Measurements from ENCODE around the gene CLDN12. TPM values are rescaled to one million over a fixed set of nuclear protein-coding genes. Genes with fewer than 3 reads are reported as not detected.
A peak's percentile ranks its signal among the peaks of the same experiment; 100 is the strongest.

Gene CLDN12
- total RNA-seq, 1 donor from 2014 or later, result 29.0 TPM

GRCh38 chr7:90402785-90403173 is 482 bp upstream of the CLDN12 start:
- Mint-ChIP-seq H3K27ac (ENCODE audit: unreplicated experiment) (peak overlapping the region; percentile 90), H3K4me3 (ENCODE audit: unreplicated experiment) (peak overlapping the region; percentile 96), H3K4me1 (ENCODE audit: unreplicated experiment) (peaks cover 3% of the 10 kb centered on the region), H3K36me3 (ENCODE audit: low read depth, unreplicated experiment) (peaks cover 4% of the 10 kb centered on the region), H3K27me3 (ENCODE audit: unreplicated experiment) (no peaks in the 10 kb centered on the region), H3K9me3 (ENCODE audit: unreplicated experiment) (no peaks in the 10 kb centered on the region)
- DNase-seq (ENCODE audit: low spot score), result no peak
- TF ChIP-seq, protein P1, sequence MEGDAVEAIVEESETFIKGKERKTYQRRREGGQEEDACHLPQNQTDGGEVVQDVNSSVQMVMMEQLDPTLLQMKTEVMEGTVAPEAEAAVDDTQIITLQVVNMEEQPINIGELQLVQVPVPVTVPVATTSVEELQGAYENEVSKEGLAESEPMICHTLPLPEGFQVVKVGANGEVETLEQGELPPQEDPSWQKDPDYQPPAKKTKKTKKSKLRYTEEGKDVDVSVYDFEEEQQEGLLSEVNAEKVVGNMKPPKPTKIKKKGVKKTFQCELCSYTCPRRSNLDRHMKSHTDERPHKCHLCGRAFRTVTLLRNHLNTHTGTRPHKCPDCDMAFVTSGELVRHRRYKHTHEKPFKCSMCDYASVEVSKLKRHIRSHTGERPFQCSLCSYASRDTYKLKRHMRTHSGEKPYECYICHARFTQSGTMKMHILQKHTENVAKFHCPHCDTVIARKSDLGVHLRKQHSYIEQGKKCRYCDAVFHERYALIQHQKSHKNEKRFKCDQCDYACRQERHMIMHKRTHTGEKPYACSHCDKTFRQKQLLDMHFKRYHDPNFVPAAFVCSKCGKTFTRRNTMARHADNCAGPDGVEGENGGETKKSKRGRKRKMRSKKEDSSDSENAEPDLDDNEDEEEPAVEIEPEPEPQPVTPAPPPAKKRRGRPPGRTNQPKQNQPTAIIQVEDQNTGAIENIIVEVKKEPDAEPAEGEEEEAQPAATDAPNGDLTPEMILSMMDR (IDR thresholded peaks at IDR 0.05; ENCODE audit: unreplicated experiment), result no peak

DNA sequence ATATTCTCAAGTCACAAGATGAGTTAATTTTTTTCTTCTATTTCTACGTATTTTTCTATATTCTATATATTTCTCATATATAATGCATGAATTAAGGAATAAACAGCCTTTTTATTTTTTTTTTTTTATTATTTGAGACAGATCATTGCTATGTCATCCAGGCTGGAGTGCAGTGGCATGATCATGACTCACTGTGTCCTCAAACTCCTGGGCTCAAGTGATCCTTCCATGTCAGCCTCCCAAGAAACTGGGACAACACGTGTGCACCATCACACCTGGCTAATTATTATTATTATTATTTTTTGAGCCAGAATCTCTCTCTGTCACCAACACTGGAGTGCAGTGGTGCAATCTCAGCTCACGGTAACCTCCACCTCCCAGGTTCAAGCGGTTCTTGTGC is 1.5 kb downstream of the CLDN12 start:
- no peak for DNase-seq (ENCODE audit: low spot score)
- Mint-ChIP-seq H3K4me1 (ENCODE audit: unreplicated experiment) (peaks cover 3% of the 10 kb centered on the region), H3K9me3 (ENCODE audit: unreplicated experiment) (no peaks in the 10 kb centered on the region), H3K27me3 (ENCODE audit: unreplicated experiment) (no peaks in the 10 kb centered on the region), H3K4me3 (ENCODE audit: unreplicated experiment) (peak overlapping the region; percentile 96), H3K27ac (ENCODE audit: unreplicated experiment) (no peak overlapping the region), H3K36me3 (ENCODE audit: low read depth, unreplicated experiment) (peaks cover 6% of the 10 kb centered on the region)
- TF ChIP-seq, protein P1 (IDR thresholded peaks at IDR 0.05; ENCODE audit: unreplicated experiment), result no peak

DNA sequence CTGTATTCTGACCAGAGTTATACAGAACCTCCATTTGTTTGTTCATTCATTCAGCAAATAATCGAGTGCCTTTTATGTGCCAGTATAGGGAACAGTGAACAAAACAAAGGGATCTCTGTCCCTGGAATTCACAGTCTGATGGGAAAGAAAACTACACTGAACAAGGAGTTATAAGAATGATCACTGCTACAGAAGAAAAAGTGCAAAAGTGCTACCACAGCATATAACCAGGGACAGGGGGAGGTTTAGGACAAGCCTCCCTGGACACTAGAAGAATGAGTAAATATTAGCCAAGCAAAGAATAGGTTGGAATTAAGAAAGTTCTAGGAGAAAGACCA is 4.2 kb downstream of the CLDN12 start:
- DNase-seq (ENCODE audit: low spot score), result no peak
- Mint-ChIP-seq H3K27ac (ENCODE audit: unreplicated experiment) (no peak overlapping the region), H3K4me1 (ENCODE audit: unreplicated experiment) (peaks cover 3% of the 10 kb centered on the region), H3K4me3 (ENCODE audit: unreplicated experiment) (no peak overlapping the region), H3K9me3 (ENCODE audit: unreplicated experiment) (no peaks in the 10 kb centered on the region), H3K27me3 (ENCODE audit: unreplicated experiment) (no peaks in the 10 kb centered on the region), H3K36me3 (ENCODE audit: low read depth, unreplicated experiment) (peaks cover 6% of the 10 kb centered on the region)
- TF ChIP-seq, protein P1 (IDR thresholded peaks at IDR 0.05; ENCODE audit: unreplicated experiment), result no peak

- Mint-ChIP-seq H3K4me3 (ENCODE audit: unreplicated experiment) (no peak overlapping the region), H3K9me3 (ENCODE audit: unreplicated experiment) (no peaks in the 10 kb centered on the region), H3K4me1 (ENCODE audit: unreplicated experiment) (peaks cover 3% of the 10 kb centered on the region), H3K27me3 (ENCODE audit: unreplicated experiment) (no peaks in the 10 kb centered on the region), H3K36me3 (ENCODE audit: low read depth, unreplicated experiment) (peaks cover 10% of the 10 kb centered on the region), H3K27ac (ENCODE audit: unreplicated experiment) (no peak overlapping the region)
- DNase-seq (ENCODE audit: low spot score), result no peak
- TF ChIP-seq, protein P1 (IDR thresholded peaks at IDR 0.05; ENCODE audit: unreplicated experiment), result no peak
These were observed 4.9 kb downstream of the CLDN12 start for GRCh38 chr7:90408142-90408541.

DNA sequence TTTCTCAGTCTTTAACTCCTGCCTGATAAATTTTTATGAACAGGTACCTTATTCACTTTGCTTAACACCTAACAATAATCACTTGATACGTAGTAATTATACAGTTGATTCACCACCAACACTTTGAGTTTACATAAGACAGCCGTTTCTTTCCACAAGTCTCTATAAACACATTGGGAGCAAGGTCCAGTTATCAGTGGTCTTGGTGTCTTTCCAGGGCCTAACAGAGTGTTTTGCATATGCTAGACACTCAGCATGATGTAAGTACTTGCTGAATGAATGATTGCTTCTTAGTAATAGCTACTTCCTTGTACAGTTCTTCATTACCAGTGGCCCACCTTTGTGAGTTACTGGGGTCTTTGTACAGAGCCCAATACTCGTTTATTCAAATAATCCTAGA is 6.4 kb downstream of the CLDN12 start:
- Mint-ChIP-seq H3K36me3 (ENCODE audit: low read depth, unreplicated experiment) (peaks cover 12% of the 10 kb centered on the region), H3K27ac (ENCODE audit: unreplicated experiment) (no peak overlapping the region), H3K4me1 (ENCODE audit: unreplicated experiment) (no peaks in the 10 kb centered on the region), H3K4me3 (ENCODE audit: unreplicated experiment) (no peak overlapping the region), H3K9me3 (ENCODE audit: unreplicated experiment) (no peaks in the 10 kb centered on the region), H3K27me3 (ENCODE audit: unreplicated experiment) (no peaks in the 10 kb centered on the region)
- DNase-seq (ENCODE audit: low spot score), result no peak
- TF ChIP-seq, protein P1 (IDR thresholded peaks at IDR 0.05; ENCODE audit: unreplicated experiment), result no peak
